Endothelial cell of umbilical vein (primary cell): ENCODE data around the gene TSPAN1. TPM values are rescaled to one million over a fixed set of nuclear protein-coding genes. Genes with fewer than 3 reads are reported as not detected.

Source experiments
- BruUV-seq: library from RNA; stranded (reverse); fragments of 400-500 nt; replicated peaks from 2 replicates; lab custom pipeline; 2021; lab: Mats Ljungman, UMichigan
- CTCF ChIA-PET: fragments of 300-600, 350-600 bp; sonication (Branson Sonifier 250); formaldehyde crosslinking; loops from one replicate; lab custom pipeline; 2021; ENCODE audit warnings: antibody characterized with exemption, inconsistent platforms; lab: Charles Lee
- POLR2A ChIA-PET: fragments of 300-600, 350-600 bp; sonication (Branson Sonifier 250); formaldehyde crosslinking; loops from one replicate; lab custom pipeline; 2021; ENCODE audit warnings: antibody characterized with exemption, inconsistent platforms; lab: Charles Lee
- DNase-seq: peaks from one replicate; pipeline ENCODE4 v3.0.0-alpha.2; 2011; ENCODE audit warnings: low read depth, low spot score
- FAIRE-seq: peaks from 2 replicates; lab custom pipeline; 2011; peaks lifted over from hg19 to GRCh38; lab: Jason Lieb, UNC
- H2AFZ ChIP-seq: 2 replicates; pipeline ENCODE4 v1.6.0; 2012; ENCODE audit warnings: low read depth, low read length, control low read depth, inconsistent platforms
- H3K27ac ChIP-seq: 2 replicates; pipeline ENCODE4 v1.5.1; 2011; ENCODE audit warnings: low read depth, mild to moderate bottlenecking, control low read depth, low read length, moderate library complexity; ENCODE audit not compliant: insufficient read depth
- H3K27me3 ChIP-seq, 2 experiments: 2 replicates each; pipeline versions ENCODE4 v1.6.0 to v1.6.1; 2011; ENCODE audit warnings: low read length in 2 of 2, mixed read lengths in 1 of 2; ENCODE audit not compliant: control insufficient read depth in 2 of 2, insufficient read depth in 2 of 2
- H3K36me3 ChIP-seq, 2 experiments: 2 replicates in 1 of 2; 3 replicates in 1 of 2; pipeline ENCODE4 v1.5.1; 2011; ENCODE audit warnings: low read length in 2 of 2, mild to moderate bottlenecking in 1 of 2, moderate library complexity in 1 of 2; ENCODE audit not compliant: control insufficient read depth in 2 of 2, insufficient read depth in 2 of 2; ENCODE audit errors: extremely low read depth in 1 of 2
- H3K4me1 ChIP-seq: 3 replicates; pipeline ENCODE4 v1.5.1; 2011; ENCODE audit warnings: mild to moderate bottlenecking, low read length; ENCODE audit not compliant: control insufficient read depth, insufficient read depth; ENCODE audit errors: extremely low read depth
- H3K4me2 ChIP-seq: 2 replicates; pipeline ENCODE4 v1.6.1; 2011; ENCODE audit warnings: low read length, control low read depth, mixed read lengths; ENCODE audit not compliant: insufficient read depth
- H3K4me3 ChIP-seq, 3 experiments: fragments of 200-600 bp in 1 of 3; sonication (generic), shearing (Covaris generic) in 1 of 3; replicated peaks in 1 of 3; 2 replicates each; pipeline ENCODE4 v1.5.1; 2011 to 2016; ENCODE audit warnings: control low read depth in 3 of 3, low read length in 3 of 3, mild to moderate bottlenecking in 2 of 3, inconsistent platforms in 1 of 3, low read depth in 1 of 3, moderate library complexity in 1 of 3; ENCODE audit not compliant: insufficient read depth in 1 of 3
- H3K79me2 ChIP-seq: 2 replicates; pipeline ENCODE4 v1.6.0; 2012; ENCODE audit warnings: low read length, inconsistent platforms; ENCODE audit not compliant: control insufficient read depth, insufficient read depth
- H3K9ac ChIP-seq: replicated peaks from 2 replicates; pipeline ENCODE3; 2011; ENCODE audit warnings: low read length, control low read depth; ENCODE audit not compliant: insufficient read depth; ENCODE audit errors: extremely low read depth
- H3K9me1 ChIP-seq: replicated peaks from 3 replicates; pipeline ENCODE4 v1.6.0; 2011; ENCODE audit warnings: mild to moderate bottlenecking, low read length; ENCODE audit not compliant: control insufficient read depth, insufficient read depth; ENCODE audit errors: extremely low read depth
- H3K9me3 ChIP-seq: replicated peaks from 2 replicates; pipeline ENCODE4 v1.5.1; 2012; ENCODE audit warnings: low read length, inconsistent platforms; ENCODE audit not compliant: control insufficient read depth, insufficient read depth
- H4K20me1 ChIP-seq: replicated peaks from 2 replicates; pipeline ENCODE3; 2011; ENCODE audit warnings: mild to moderate bottlenecking, low read length; ENCODE audit not compliant: control insufficient read depth, insufficient read depth; ENCODE audit errors: extremely low read depth
- EZH2 ChIP-seq: IDR thresholded peaks from 2 replicates; pipeline ENCODE4 v1.6.1; 2012; ENCODE audit warnings: borderline replicate concordance, low read depth, mild to moderate bottlenecking, moderate library complexity, low read length, inconsistent platforms; ENCODE audit not compliant: severe bottlenecking
- FOS ChIP-seq: IDR thresholded peaks from 2 replicates; pipeline ENCODE4 v1.6.1; 2011; ENCODE audit warnings: mild to moderate bottlenecking, low read length, moderate library complexity, borderline replicate concordance; ENCODE audit not compliant: insufficient read depth
- GATA2 ChIP-seq: IDR thresholded peaks from 2 replicates; pipeline ENCODE4 v1.7.0; 2011; ENCODE audit warnings: low read depth, mild to moderate bottlenecking, moderate library complexity, mixed read lengths, low read length; ENCODE audit not compliant: insufficient read length, insufficient read depth
- JUN ChIP-seq: IDR thresholded peaks from 2 replicates; pipeline ENCODE4 v1.6.1; 2011; ENCODE audit warnings: borderline replicate concordance, low read depth; ENCODE audit not compliant: insufficient read length, insufficient read depth
- MYC ChIP-seq: IDR thresholded peaks from one replicate; pipeline ENCODE4 v1.6.1; 2011; ENCODE audit warnings: mild to moderate bottlenecking, low read depth, low read length
- POLR2A ChIP-seq: IDR thresholded peaks from 2 replicates; pipeline ENCODE4 v1.6.1; 2012; ENCODE audit warnings: low read depth, mild to moderate bottlenecking, control low read depth, low read length
- dilution Hi-C: fragments of 300-500 bp; cut with MboI; formaldehyde crosslinking; loops from one replicate; pipeline ENCODE4 v1.15.0; 2019; ENCODE audit warnings: low sequenced_read_pairs; ENCODE audit not compliant: extremely low pct_ligation_motif_present
- intact Hi-C: fragments of 100-400 bp; cut with micrococcal nuclease; formaldehyde crosslinking; loops from one replicate; pipeline ENCODE4 v1.10.0; 2022
- polyA plus RNA-seq, 4 experiments: library from polyadenylated mRNA; depleted of rRNA in 3 of 4; stranded (reverse) in 3 of 4; unstranded in 1 of 4; fragments of >200 nt; gene quantifications; 2 replicates each; pipeline versions ENCODE4 v1.2.1 to v1.2.3, GENCODE V29; 2011 to 2012; ENCODE audit warnings: missing spikeins in 1 of 4
- total RNA-seq: library from RNA; stranded (reverse); gene quantifications from 2 replicates; pipeline ENCODE4 v1.2.3, GENCODE V29; 2021
- TF ChIP-seq, protein P1 (sequence below), 2 donors: IDR thresholded peaks; 1 replicate in 1 of 2; 2 replicates in 1 of 2; pipeline ENCODE4 v1.5.1; 2011; ENCODE audit warnings: low read length in 2 of 2, mild to moderate bottlenecking in 2 of 2, moderate library complexity in 2 of 2, control low read depth in 1 of 2, inconsistent platforms in 1 of 2, low read depth in 1 of 2; ENCODE audit not compliant: insufficient read depth in 1 of 2; ENCODE audit errors: extremely low read depth in 1 of 2
- TF ChIP-seq, protein P2 (sequence below): IDR thresholded peaks from 2 replicates; pipeline ENCODE4 v1.6.1; 2011; ENCODE audit not compliant: insufficient read depth, insufficient read length

Gene TSPAN1
- total and polyA plus RNA-seq, 2 donors (not counting 3 experiments of a cell fraction or from before 2014, with no cell fraction given) = 0.65 to 0.88 TPM

DNA sequence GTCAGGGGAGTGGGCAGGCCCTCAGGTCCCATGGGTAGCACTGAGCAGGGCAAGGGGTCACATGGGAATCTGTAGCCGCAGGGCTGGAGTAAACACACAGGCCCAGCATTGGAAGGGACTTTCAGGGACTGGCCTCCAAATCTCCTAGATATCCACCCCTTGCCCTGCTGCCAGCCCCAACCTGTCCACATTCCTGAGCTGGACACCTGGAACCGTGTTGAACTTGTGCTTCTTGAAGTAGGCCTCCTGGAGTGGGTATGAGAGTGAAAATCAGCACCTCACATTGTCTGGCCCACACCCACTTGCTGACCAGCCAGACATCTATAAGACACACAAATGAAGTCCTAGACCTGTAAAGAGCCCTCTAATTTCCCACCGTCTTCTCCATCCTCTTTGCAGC lies 15.7 kb downstream of the TSPAN1 start:
- Histone ChIP-seq H3K9me1 (no peaks in the 10 kb centered on the region), H3K27ac (no peak overlapping the region), H3K9me3 (no peaks in the 10 kb centered on the region), H4K20me1 (no peaks in the 10 kb centered on the region), H3K9ac (no peak overlapping the region), H3K4me3 (no peak overlapping the region), H3K36me3 (peaks cover 0 to 26% of the 10 kb centered on the region in 2 experiments), H2AFZ (no peak overlapping the region), H3K27me3 (no peaks in the 10 kb centered on the region), H3K4me2 (no peak overlapping the region), H3K4me1 (no peaks in the 10 kb centered on the region), H3K79me2 (no peaks in the 10 kb centered on the region)
- intact Hi-C loops (no loop called here), dilution Hi-C loops (loop anchor here (25.0 kb wide), 1 partner anchor 153 kb away; no protein-coding TSS in a partner anchor)
- TF ChIP-seq FOS (no peak), GATA2 (no peak), MYC (no peak), EZH2 (no peak), POLR2A (no peak), JUN (no peak)
- TF ChIP-seq, protein P1, sequence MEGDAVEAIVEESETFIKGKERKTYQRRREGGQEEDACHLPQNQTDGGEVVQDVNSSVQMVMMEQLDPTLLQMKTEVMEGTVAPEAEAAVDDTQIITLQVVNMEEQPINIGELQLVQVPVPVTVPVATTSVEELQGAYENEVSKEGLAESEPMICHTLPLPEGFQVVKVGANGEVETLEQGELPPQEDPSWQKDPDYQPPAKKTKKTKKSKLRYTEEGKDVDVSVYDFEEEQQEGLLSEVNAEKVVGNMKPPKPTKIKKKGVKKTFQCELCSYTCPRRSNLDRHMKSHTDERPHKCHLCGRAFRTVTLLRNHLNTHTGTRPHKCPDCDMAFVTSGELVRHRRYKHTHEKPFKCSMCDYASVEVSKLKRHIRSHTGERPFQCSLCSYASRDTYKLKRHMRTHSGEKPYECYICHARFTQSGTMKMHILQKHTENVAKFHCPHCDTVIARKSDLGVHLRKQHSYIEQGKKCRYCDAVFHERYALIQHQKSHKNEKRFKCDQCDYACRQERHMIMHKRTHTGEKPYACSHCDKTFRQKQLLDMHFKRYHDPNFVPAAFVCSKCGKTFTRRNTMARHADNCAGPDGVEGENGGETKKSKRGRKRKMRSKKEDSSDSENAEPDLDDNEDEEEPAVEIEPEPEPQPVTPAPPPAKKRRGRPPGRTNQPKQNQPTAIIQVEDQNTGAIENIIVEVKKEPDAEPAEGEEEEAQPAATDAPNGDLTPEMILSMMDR (IDR thresholded peaks at IDR 0.05; ENCODE audit: extremely low read depth in 1 of 2, insufficient read depth in 1 of 2, low read depth in 1 of 2, low read length in 2 of 2) = no peak
- TF ChIP-seq, protein P2, sequence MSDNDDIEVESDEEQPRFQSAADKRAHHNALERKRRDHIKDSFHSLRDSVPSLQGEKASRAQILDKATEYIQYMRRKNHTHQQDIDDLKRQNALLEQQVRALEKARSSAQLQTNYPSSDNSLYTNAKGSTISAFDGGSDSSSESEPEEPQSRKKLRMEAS = no peak
- DNase-seq (no peak), FAIRE-seq (no peak)
- no TSS peak for BruUV-seq
- POLR2A ChIA-PET = interaction anchor here (0.6 kb wide), 1 partner anchor 22 kb away, joined by 7 read pairs; no protein-coding TSS in a partner anchor
- CTCF ChIA-PET = interaction anchor here (0.9 to 1.2 kb wide), 2 partner anchors 9 to 33 kb away, joined by 3 to 4 read pairs; no protein-coding TSS in a partner anchor
